SH-SY5Y (cell line): ENCODE results near the gene GCNT2.

ENCODE experiments used
- GATA2 ChIP-seq: IDR thresholded peaks from 2 replicates; pipeline ENCODE4 v1.6.1; 2011; ENCODE audit warnings: mild to moderate bottlenecking, low read depth, low read length
- GATA3 ChIP-seq: IDR thresholded peaks from 2 replicates; pipeline ENCODE4 v1.6.1; 2011; ENCODE audit warnings: low read depth, mild to moderate bottlenecking, low read length, moderate library complexity

The GCNT2 gene

GRCh38 chr6:10532392-10532791 is 11.2 kb downstream of the GCNT2 start:
- TF ChIP-seq GATA3, result no peak
- TF ChIP-seq GATA2, result no peak

DNA sequence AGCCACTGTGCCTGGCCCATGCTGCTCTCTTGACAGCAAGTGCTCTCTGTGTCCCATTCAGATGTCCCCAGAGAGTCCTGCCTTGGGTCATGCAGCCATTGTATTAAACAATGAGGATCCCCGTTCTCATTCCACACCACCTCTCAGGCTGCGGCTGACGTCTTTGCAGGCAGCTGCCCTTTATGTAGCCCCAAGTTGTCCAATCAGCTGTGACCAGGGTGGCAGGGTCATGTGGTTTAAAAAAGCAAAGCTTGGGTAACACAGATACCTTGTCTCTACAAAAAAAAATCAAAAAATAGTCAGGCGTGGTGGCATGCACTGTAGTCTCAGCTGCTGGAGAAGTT is 13.2 kb downstream of the GCNT2 start:
- TF ChIP-seq GATA2 (no peak), GATA3 (no peak)

DNA sequence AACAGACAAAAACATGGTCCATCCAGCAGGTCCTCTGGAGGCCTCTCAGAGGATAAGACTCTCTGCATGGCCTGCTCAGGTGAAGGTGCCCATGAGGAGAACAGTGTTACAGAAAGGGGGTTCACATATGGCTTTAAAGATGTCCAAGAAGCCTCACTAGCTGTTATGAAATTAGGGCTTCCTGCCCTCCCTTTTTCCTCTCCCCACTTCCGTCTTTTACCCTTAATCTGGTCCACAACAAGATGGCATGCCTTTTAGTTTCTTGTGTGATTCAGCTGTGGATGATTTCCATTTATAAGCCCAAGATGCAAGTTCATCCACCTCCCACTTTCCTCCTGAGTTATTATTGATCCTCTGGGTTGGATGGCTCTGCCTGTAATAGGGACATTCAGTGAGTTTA is 14.0 kb downstream of the GCNT2 start:
- no peak for TF ChIP-seq GATA2
- no peak for TF ChIP-seq GATA3

DNA sequence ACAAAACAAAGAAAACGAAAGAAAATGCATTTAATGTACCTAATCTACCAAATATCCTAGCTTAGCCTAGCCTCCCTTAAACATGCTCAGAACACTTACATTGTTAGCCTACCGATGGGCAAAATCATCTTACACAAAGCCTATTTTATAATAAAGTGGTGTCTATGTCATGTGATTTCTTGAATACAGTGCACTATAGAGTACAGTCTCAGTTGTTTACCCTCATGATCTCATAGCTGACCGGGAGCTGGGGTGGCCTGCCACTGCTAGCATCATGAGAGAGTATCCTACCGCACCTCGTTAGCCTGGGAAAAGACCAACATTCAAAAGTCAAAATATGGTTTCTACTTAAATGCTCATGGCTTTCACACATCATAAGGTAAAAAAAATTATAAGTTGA is 16.6 kb downstream of the GCNT2 start:
- TF ChIP-seq GATA2 (no peak), GATA3 (no peak)

- TF ChIP-seq GATA3 (no peak), GATA2 (no peak)
Observed at GRCh38 chr6:10540073-10540746, 19.1 kb downstream of the GCNT2 start.

GRCh38 chr6:10541591-10541990 is 20.4 kb downstream of the GCNT2 start:
- TF ChIP-seq GATA2 (no peak), GATA3 (no peak)

GRCh38 chr6:10542213-10542612 is 21.1 kb downstream of the GCNT2 start:
- TF ChIP-seq GATA3 (no peak), GATA2 (no peak)

- TF ChIP-seq GATA3 (no peak), GATA2 (no peak)
Observed at GRCh38 chr6:10543488-10543887, 22.3 kb downstream of the GCNT2 start.

GRCh38 chr6:10545482-10545881 is 24.3 kb downstream of the GCNT2 start:
- no peak for TF ChIP-seq GATA3
- TF ChIP-seq GATA2, result no peak

DNA sequence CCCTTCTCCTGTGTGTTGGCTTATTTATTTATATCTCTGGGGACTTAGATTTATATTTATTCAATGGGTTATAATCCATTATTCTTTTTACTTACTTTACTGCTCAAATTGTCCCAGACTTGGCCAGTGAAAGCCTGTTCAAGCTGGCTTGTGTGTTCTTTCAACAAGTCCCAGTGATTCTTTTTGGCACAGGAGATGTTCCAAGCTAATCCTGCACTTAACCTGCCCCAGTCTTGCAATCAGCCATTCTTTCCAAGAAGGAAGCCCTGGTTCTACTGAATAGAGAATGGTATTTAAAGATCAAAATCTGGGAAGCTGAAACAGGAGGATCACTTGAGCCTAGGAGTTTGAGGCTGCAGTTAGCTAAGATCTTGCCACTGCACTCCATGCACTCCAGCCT is 26.7 kb downstream of the GCNT2 start:
- TF ChIP-seq GATA2, result no peak
- no peak for TF ChIP-seq GATA3

- TF ChIP-seq GATA3 (no peak), GATA2 (no peak)
Observed at GRCh38 chr6:10550764-10551163, 29.6 kb downstream of the GCNT2 start.

GRCh38 chr6:10552270-10552810 is 31.2 kb downstream of the GCNT2 start:
- no peak for TF ChIP-seq GATA3
- no peak for TF ChIP-seq GATA2

- TF ChIP-seq GATA2 (no peak), GATA3 (no peak)
Observed at GRCh38 chr6:10553871-10554270, 32.7 kb downstream of the GCNT2 start.

DNA sequence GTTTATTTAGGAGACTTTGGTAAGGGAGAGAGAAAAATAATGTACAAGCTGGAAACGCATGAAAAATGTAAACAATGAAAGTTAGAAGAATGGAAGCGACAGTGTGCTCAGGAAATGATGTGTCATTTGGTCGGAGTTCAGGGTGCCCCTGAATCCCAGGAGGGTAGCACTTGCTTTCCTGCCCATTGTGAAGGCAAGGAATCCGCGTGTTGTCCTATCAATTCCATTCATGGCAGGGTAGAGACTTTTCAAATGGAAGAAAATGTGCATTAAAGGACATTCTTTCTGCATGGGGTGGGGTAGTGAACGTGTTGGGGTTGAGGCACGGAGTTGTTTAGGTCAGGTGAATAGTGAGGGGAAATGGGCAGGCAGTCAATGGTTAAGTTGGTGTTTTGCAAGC is 33.7 kb downstream of the GCNT2 start:
- TF ChIP-seq GATA3 (no peak), GATA2 (no peak)

GRCh38 chr6:10555625-10556309 is 34.6 kb downstream of the GCNT2 start:
- no peak for TF ChIP-seq GATA3
- TF ChIP-seq GATA2, result peak; percentile 22; the same call in 1 of the 2 replicates

DNA sequence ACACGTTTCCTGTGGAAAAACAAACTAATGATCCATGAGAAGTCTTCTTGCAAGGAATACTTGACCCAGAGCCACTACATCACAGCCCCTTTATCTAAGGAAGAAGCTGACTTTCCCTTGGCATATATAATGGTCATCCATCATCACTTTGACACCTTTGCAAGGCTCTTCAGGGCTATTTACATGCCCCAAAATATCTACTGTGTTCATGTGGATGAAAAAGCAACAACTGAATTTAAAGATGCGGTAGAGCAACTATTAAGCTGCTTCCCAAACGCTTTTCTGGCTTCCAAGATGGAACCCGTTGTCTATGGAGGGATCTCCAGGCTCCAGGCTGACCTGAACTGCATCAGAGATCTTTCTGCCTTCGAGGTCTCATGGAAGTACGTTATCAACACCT is 35.4 kb downstream of the GCNT2 start:
- TF ChIP-seq GATA3, result no peak
- TF ChIP-seq GATA2, result peak; percentile 41
